HFF-Myc (cell line): ENCODE results near the gene GNAO1.

Experiments
- DNase-seq: peaks from one replicate; pipeline ENCODE4 v3.0.0-alpha.2; 2011; ENCODE audit warnings: low read depth; ENCODE audit errors: extremely low read depth
- H3K4me3 ChIP-seq: replicated peaks from 2 replicates; pipeline ENCODE4 v1.5.1; 2011; ENCODE audit warnings: low read depth, mild to moderate bottlenecking, control low read depth, low read length
- CTCF ChIP-seq: IDR thresholded peaks from 2 replicates; pipeline ENCODE4 v1.5.1; 2012; ENCODE audit warnings: mild to moderate bottlenecking, low read depth, low read length, control low read depth; ENCODE audit errors: missing control alignments

The GNAO1 gene

GRCh38 chr16:56294014-56294413 lies 102.7 kb downstream of the GNAO1 start:
- no peak for TF ChIP-seq CTCF
- DNase-seq, result no peak
- no peak overlapping the region for H3K4me3 ChIP-seq

GRCh38 chr16:56294579-56294978 lies 103.3 kb downstream of the GNAO1 start:
- H3K4me3 ChIP-seq, result no peak overlapping the region
- no peak for TF ChIP-seq CTCF
- peak; percentile 9 for DNase-seq

- H3K4me3 ChIP-seq, result no peak overlapping the region
- no peak for DNase-seq
- no peak for TF ChIP-seq CTCF
Observed at GRCh38 chr16:56295059-56295665, 103.9 kb downstream of the GNAO1 start.

GRCh38 chr16:56295739-56296527 lies 104.6 kb downstream of the GNAO1 start:
- no peak overlapping the region for H3K4me3 ChIP-seq
- TF ChIP-seq CTCF, result no peak
- no peak for DNase-seq

DNA sequence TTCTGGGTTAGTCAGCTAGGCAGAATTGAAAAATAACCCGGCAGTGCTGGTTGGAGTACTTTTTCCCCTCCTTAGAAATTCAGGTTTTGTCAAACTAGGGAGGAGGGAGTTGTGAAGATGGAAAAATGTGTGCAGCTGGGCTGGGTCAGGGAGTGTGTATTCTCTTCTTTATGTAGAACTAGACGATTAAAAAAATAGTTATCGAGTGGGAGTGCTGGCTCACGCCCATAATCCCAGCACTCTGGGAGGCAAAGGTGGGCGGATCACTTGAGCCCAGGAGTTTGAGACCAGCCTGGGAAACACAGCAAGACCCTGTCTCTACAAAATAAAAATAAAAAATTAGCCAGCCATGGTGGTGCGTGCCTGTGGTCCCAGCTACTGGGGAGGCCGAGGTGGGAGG lies 106.4 kb downstream of the GNAO1 start:
- no peak overlapping the region for H3K4me3 ChIP-seq
- no peak for DNase-seq
- TF ChIP-seq CTCF, result no peak

GRCh38 chr16:56298116-56298515 lies 106.8 kb downstream of the GNAO1 start:
- no peak for DNase-seq
- H3K4me3 ChIP-seq, result no peak overlapping the region
- TF ChIP-seq CTCF, result no peak
